HEK293 (cell line): ENCODE data around the gene AZIN2.

Source experiments
- CTCF ChIA-PET: fragments of 350-600 bp; formaldehyde crosslinking; extraction: SDS; loops from one replicate; lab custom pipeline; 2021; ENCODE audit warnings: antibody characterized with exemption; lab: Yijun Ruan, JAX
- POLR2A ChIA-PET: fragments of 300-600 bp; formaldehyde crosslinking; extraction: SDS; loops from one replicate; lab custom pipeline; 2020; ENCODE audit warnings: antibody characterized with exemption, inconsistent platforms; lab: Yijun Ruan, JAX
- H3K27ac ChIP-seq: fragments of 200-500 bp; sonication (Bioruptor generic); 2 replicates; pipeline ENCODE4 v1.5.1; 2014; ENCODE audit warnings: low read depth, low read length, control low read depth, inconsistent platforms; ENCODE audit errors: extremely low read depth
- H3K36me3 ChIP-seq, 2 experiments: fragments of 200-500 bp in 1 of 2; sonication (Bioruptor generic) in 1 of 2; 1 replicate in 1 of 2; 2 replicates in 1 of 2; pipeline ENCODE4 v1.5.1; 2014 to 2017; ENCODE audit warnings: inconsistent platforms in 2 of 2, low read length in 2 of 2; ENCODE audit not compliant: control insufficient read depth in 2 of 2, insufficient read depth in 1 of 2
- H3K4me1 ChIP-seq: fragments of 200-500 bp; sonication (Bioruptor generic); 2 replicates; pipeline ENCODE4 v1.5.1; 2014; ENCODE audit warnings: mild to moderate bottlenecking, low read length, inconsistent platforms; ENCODE audit not compliant: control insufficient read depth, insufficient read depth
- H3K4me3 ChIP-seq: 2 replicates; pipeline ENCODE4 v1.5.1; 2011; ENCODE audit warnings: low read depth, mild to moderate bottlenecking, control low read depth, low read length, moderate library complexity
- H3K9me3 ChIP-seq: fragments of 200-500 bp; sonication (Bioruptor generic); 2 replicates; pipeline ENCODE4 v1.5.1; 2014; ENCODE audit warnings: low read depth, low read length, inconsistent platforms; ENCODE audit not compliant: control insufficient read depth, insufficient read depth
- EGR2 ChIP-seq: fragments of 450-650 bp; formaldehyde crosslinking; IDR thresholded peaks from 2 replicates; pipeline ENCODE4 v1.5.1; 2016; ENCODE audit warnings: low read depth, missing biosample characterization, missing genetic modification characterization
- GLIS2 ChIP-seq: fragments of 450-650 bp; formaldehyde crosslinking; IDR thresholded peaks from 2 replicates; pipeline ENCODE4 v1.5.1; 2016; ENCODE audit warnings: missing biosample characterization, missing genetic modification characterization
- IKZF3 ChIP-seq: fragments of 450-650 bp; IDR thresholded peaks from 2 replicates; pipeline ENCODE4 v1.5.0; 2018; ENCODE audit warnings: missing biosample characterization, mild to moderate bottlenecking, missing genetic modification characterization, moderate library complexity
- KLF16 ChIP-seq: fragments of 450-650 bp; formaldehyde crosslinking; IDR thresholded peaks from 2 replicates; pipeline ENCODE4 v1.5.1; 2017; ENCODE audit warnings: missing biosample characterization, missing genetic modification characterization
- SP7 ChIP-seq: fragments of 450-650 bp; formaldehyde crosslinking; IDR thresholded peaks from 2 replicates; pipeline ENCODE4 v1.5.1; 2016; ENCODE audit warnings: missing biosample characterization, missing genetic modification characterization
- WT1 ChIP-seq: fragments of 450-650 bp; formaldehyde crosslinking; IDR thresholded peaks from 2 replicates; pipeline ENCODE4 v1.5.1; 2016; ENCODE audit warnings: missing biosample characterization, missing genetic modification characterization
- ZBTB17 ChIP-seq: fragments of 450-650 bp; formaldehyde crosslinking; IDR thresholded peaks from 2 replicates; pipeline ENCODE4 v1.5.1; 2016; ENCODE audit warnings: missing biosample characterization, missing genetic modification characterization
- ZBTB26 ChIP-seq: fragments of 450-650 bp; formaldehyde crosslinking; optimal IDR thresholded peaks from 2 replicates; pipeline ENCODE3; 2016; ENCODE audit warnings: missing biosample characterization, mild to moderate bottlenecking, missing genetic modification characterization
- ZBTB8A ChIP-seq: fragments of 450-650 bp; formaldehyde crosslinking; IDR thresholded peaks from 2 replicates; pipeline ENCODE4 v1.5.1; 2016; ENCODE audit warnings: missing biosample characterization, missing genetic modification characterization
- ZFHX2 ChIP-seq: fragments of 450-650 bp; formaldehyde crosslinking; conservative IDR thresholded peaks from 2 replicates; pipeline ENCODE4 v1.5.1; 2016; ENCODE audit warnings: missing biosample characterization, missing genetic modification characterization
- ZIC2 ChIP-seq: fragments of 450-650 bp; formaldehyde crosslinking; IDR thresholded peaks from 2 replicates; pipeline ENCODE4 v1.5.1; 2016; ENCODE audit warnings: missing biosample characterization, missing genetic modification characterization
- ZNF132 ChIP-seq: fragments of 450-650 bp; formaldehyde crosslinking; IDR thresholded peaks from 2 replicates; pipeline ENCODE4 v1.5.1; 2017; ENCODE audit warnings: missing biosample characterization, missing genetic modification characterization, borderline replicate concordance
- ZNF174 ChIP-seq: fragments of 450-650 bp; formaldehyde crosslinking; IDR thresholded peaks from 2 replicates; pipeline ENCODE4 v1.5.0; 2017; ENCODE audit warnings: missing biosample characterization, mild to moderate bottlenecking, missing genetic modification characterization
- ZNF341 ChIP-seq: fragments of 450-650 bp; formaldehyde crosslinking; IDR thresholded peaks from 2 replicates; pipeline ENCODE4; 2016; ENCODE audit warnings: low read depth, missing biosample characterization, missing genetic modification characterization
- ZNF350 ChIP-seq: fragments of 450-650 bp; formaldehyde crosslinking; IDR thresholded peaks from 2 replicates; pipeline ENCODE4 v1.5.0; 2017; ENCODE audit warnings: missing biosample characterization, mild to moderate bottlenecking, missing genetic modification characterization
- ZNF423 ChIP-seq: fragments of 450-650 bp; formaldehyde crosslinking; IDR thresholded peaks from 2 replicates; pipeline ENCODE4 v1.5.1; 2016; ENCODE audit warnings: missing biosample characterization, missing genetic modification characterization
- ZNF529 ChIP-seq: fragments of 450-650 bp; formaldehyde crosslinking; IDR thresholded peaks from 2 replicates; pipeline ENCODE4 v1.5.1; 2017; ENCODE audit warnings: missing genetic modification characterization, missing biosample characterization; ENCODE audit not compliant: insufficient replicate concordance
- ZNF585B ChIP-seq: fragments of 450-650 bp; formaldehyde crosslinking; IDR thresholded peaks from 2 replicates; pipeline ENCODE4 v1.5.1; 2016; ENCODE audit warnings: missing biosample characterization, missing genetic modification characterization
- ZNF600 ChIP-seq: fragments of 450-650 bp; formaldehyde crosslinking; IDR thresholded peaks from 2 replicates; pipeline ENCODE4 v1.5.1; 2016; ENCODE audit warnings: missing biosample characterization, missing genetic modification characterization
- ZNF658 ChIP-seq: fragments of 450-650 bp; formaldehyde crosslinking; IDR thresholded peaks from 2 replicates; pipeline ENCODE4; 2016; ENCODE audit warnings: missing biosample characterization, missing genetic modification characterization
- ZNF785 ChIP-seq: fragments of 450-650 bp; formaldehyde crosslinking; IDR thresholded peaks from 2 replicates; pipeline ENCODE4 v1.5.1; 2016; ENCODE audit warnings: missing biosample characterization, missing genetic modification characterization
- ZSCAN23 ChIP-seq: fragments of 450-650 bp; formaldehyde crosslinking; IDR thresholded peaks from 2 replicates; pipeline ENCODE4 v1.5.1; 2016; ENCODE audit warnings: missing biosample characterization, missing genetic modification characterization
- ZSCAN30 ChIP-seq: fragments of 450-650 bp; IDR thresholded peaks from 2 replicates; pipeline ENCODE4 v1.5.1; 2018; ENCODE audit warnings: missing biosample characterization, mild to moderate bottlenecking, missing genetic modification characterization, moderate library complexity
- ZXDB ChIP-seq: fragments of 450-650 bp; formaldehyde crosslinking; IDR thresholded peaks from 2 replicates; pipeline ENCODE4 v1.5.1; 2016; ENCODE audit warnings: missing biosample characterization, missing genetic modification characterization
- TF ChIP-seq, protein P1 (sequence below): fragments of 450-650 bp; formaldehyde crosslinking; IDR thresholded peaks from 2 replicates; pipeline ENCODE4 v1.5.1; 2016; ENCODE audit warnings: missing biosample characterization, missing genetic modification characterization
- TF ChIP-seq, protein P2 (sequence below): fragments of 450-650 bp; formaldehyde crosslinking; IDR thresholded peaks from 2 replicates; pipeline ENCODE4 v1.5.1; 2016; ENCODE audit warnings: missing biosample characterization, missing genetic modification characterization
- TF ChIP-seq, protein P3 (sequence below): fragments of 450-650 bp; formaldehyde crosslinking; IDR thresholded peaks from 2 replicates; pipeline ENCODE4 v1.5.1; 2016; ENCODE audit warnings: missing biosample characterization, missing genetic modification characterization

AZIN2 gene

DNA sequence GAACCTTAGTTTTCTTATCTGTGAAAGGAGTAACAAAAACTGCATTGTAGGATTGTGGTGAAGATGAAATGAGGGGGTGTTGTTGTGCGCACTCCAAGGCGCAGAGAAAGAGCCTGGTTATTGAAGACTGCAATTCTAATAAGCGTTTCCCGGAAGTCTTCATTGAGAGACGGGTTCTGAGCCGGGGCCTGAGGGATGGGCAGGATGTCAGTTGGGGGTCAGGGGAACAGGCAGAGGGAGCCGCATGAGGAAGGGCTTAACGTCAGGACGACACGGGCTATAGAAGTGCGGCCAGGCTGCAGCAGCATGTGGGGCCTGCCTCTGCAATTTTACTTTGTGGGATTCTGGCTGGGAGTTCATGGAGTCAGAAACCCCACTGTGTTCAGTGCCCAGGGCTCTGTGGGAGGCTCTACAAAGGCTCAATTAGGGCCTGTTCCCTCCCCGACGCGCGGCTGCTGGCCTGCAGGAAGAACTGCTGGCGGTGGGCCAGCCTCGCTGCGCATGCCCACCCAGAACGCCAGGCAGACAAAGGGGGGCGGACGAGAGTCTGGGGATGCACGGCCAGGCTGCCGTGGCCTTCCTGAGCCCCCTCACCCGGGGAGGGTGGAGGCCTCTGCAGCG lies 80.2 kb downstream of the AZIN2 start:
- H3K36me3 ChIP-seq, result peaks cover 0 to 10% of the 10 kb centered on the region in 2 experiments; a peak in 1 of 3 replicates
- no peak overlapping the region for H3K4me3 ChIP-seq
- ChIA-PET CTCF (interaction anchor here (0.7 to 1.0 kb wide), 2 partner anchors 13 to 37 kb away, joined by 3 read pairs; no protein-coding TSS in a partner anchor), POLR2A (no interaction called here)
- H3K9me3 ChIP-seq, result no peaks in the 10 kb centered on the region
- 0 out of 2 replicates have a peak, but pooled peaks cover 3% of the 10 kb centered on the region for H3K4me1 ChIP-seq
- no peak overlapping the region for H3K27ac ChIP-seq
- TF ChIP-seq ZNF585B (tag by site-specific recombination) (no peak), IKZF3 (tag by site-specific recombination) (peak; percentile 73), ZNF132 (tag by site-specific recombination) (no peak), SP7 (tag by site-specific recombination) (peak; percentile 39; the same call in 1 of the 2 replicates), ZSCAN23 (tag by site-specific recombination) (no peak), ZNF350 (tag by site-specific recombination) (no peak), ZNF529 (tag by site-specific recombination) (no peak), KLF16 (no peak), ZNF600 (tag by site-specific recombination) (peak; percentile 55; the same call in 1 of the 2 replicates), WT1 (tag by site-specific recombination) (peak; percentile 68), ZNF658 (tag by site-specific recombination) (no peak), ZNF341 (tag by site-specific recombination) (peak; percentile 81), GLIS2 (peak; percentile 80), ZBTB26 (tag by site-specific recombination) (peak; percentile 16), ZNF423 (tag by site-specific recombination) (peak; percentile 80), ZBTB8A (peak; percentile 86), ZIC2 (tag by site-specific recombination) (peak; percentile 98), ZNF785 (tag by site-specific recombination) (no peak), ZFHX2 (tag by site-specific recombination) (peak; percentile 46), ZSCAN30 (tag by site-specific recombination) (0 out of 2 replicates have a peak, but pooled peaks have one; percentile 41), ZNF174 (tag by site-specific recombination) (no peak), ZBTB17 (tag by site-specific recombination) (no peak), ZXDB (tag by site-specific recombination) (no peak), EGR2 (tag by site-specific recombination) (0 out of 2 replicates have a peak, but pooled peaks have one; percentile 18)
- TF ChIP-seq, protein P1, sequence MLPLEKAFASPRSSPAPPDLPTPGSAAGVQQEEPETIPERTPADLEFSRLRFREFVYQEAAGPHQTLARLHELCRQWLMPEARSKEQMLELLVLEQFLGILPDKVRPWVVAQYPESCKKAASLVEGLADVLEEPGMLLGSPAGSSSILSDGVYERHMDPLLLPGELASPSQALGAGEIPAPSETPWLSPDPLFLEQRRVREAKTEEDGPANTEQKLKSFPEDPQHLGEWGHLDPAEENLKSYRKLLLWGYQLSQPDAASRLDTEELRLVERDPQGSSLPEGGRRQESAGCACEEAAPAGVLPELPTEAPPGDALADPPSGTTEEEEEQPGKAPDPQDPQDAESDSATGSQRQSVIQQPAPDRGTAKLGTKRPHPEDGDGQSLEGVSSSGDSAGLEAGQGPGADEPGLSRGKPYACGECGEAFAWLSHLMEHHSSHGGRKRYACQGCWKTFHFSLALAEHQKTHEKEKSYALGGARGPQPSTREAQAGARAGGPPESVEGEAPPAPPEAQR (tag by site-specific recombination), result no peak
- TF ChIP-seq, protein P2, sequence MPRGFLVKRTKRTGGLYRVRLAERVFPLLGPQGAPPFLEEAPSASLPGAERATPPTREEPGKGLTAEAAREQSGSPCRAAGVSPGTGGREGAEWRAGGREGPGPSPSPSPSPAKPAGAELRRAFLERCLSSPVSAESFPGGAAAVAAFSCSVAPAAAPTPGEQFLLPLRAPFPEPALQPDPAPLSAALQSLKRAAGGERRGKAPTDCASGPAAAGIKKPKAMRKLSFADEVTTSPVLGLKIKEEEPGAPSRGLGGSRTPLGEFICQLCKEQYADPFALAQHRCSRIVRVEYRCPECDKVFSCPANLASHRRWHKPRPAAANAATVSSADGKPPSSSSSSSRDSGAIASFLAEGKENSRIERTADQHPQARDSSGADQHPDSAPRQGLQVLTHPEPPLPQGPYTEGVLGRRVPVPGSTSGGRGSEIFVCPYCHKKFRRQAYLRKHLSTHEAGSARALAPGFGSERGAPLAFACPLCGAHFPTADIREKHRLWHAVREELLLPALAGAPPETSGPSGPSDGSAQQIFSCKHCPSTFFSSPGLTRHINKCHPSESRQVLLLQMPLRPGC (tag by site-specific recombination), result no peak
- TF ChIP-seq, protein P3, sequence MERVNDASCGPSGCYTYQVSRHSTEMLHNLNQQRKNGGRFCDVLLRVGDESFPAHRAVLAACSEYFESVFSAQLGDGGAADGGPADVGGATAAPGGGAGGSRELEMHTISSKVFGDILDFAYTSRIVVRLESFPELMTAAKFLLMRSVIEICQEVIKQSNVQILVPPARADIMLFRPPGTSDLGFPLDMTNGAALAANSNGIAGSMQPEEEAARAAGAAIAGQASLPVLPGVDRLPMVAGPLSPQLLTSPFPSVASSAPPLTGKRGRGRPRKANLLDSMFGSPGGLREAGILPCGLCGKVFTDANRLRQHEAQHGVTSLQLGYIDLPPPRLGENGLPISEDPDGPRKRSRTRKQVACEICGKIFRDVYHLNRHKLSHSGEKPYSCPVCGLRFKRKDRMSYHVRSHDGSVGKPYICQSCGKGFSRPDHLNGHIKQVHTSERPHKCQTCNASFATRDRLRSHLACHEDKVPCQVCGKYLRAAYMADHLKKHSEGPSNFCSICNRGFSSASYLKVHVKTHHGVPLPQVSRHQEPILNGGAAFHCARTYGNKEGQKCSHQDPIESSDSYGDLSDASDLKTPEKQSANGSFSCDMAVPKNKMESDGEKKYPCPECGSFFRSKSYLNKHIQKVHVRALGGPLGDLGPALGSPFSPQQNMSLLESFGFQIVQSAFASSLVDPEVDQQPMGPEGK (tag by site-specific recombination), result 0 out of 2 replicates have a peak, but pooled peaks have one; percentile 24
